PC-9 (cell line): Measurements from ENCODE around the gene PCK2.

Experiments used
- EZH2 ChIP-seq: fragments of 200-600 bp; sonication (generic); IDR thresholded peaks from 2 replicates; pipeline ENCODE4 v1.8.0; 2017; ENCODE audit warnings: antibody characterized with exemption, low read depth
- TF ChIP-seq, protein P1 (sequence below): fragments of 200-600 bp; sonication (generic); conservative IDR thresholded peaks from 2 replicates; pipeline ENCODE4 v1.6.1; 2017; ENCODE audit warnings: mixed run types, antibody characterized with exemption, mild to moderate bottlenecking, moderate library complexity

DNA sequence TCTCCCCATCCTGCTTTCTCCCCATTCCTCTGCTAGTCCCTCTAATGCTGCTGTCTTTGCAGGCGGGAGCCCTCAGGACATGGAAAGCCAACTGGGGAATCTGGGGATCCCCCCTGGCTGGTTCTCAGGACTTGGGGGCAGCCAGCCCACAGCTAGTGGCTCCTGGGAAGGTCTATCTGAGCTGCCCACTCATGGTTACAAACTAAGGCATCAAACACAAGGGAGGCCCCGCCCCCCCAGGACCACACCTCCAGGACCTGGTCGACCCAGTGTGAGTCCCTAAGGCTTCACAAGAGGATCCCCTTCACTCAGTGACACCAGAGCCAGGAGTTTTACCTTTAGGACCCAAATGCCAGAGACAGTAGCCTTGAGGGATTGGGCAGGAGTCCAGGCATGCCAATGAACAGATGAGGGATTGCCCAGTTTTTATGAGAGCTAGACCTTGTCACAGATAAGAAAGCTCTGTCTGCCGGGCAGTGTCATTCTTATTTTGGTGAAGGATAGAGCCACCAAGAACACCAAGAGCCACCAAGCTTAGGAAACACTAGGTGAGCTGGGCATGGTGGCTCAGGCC, 30.8 kb upstream of the PCK2 start:
- TF ChIP-seq, protein P1, sequence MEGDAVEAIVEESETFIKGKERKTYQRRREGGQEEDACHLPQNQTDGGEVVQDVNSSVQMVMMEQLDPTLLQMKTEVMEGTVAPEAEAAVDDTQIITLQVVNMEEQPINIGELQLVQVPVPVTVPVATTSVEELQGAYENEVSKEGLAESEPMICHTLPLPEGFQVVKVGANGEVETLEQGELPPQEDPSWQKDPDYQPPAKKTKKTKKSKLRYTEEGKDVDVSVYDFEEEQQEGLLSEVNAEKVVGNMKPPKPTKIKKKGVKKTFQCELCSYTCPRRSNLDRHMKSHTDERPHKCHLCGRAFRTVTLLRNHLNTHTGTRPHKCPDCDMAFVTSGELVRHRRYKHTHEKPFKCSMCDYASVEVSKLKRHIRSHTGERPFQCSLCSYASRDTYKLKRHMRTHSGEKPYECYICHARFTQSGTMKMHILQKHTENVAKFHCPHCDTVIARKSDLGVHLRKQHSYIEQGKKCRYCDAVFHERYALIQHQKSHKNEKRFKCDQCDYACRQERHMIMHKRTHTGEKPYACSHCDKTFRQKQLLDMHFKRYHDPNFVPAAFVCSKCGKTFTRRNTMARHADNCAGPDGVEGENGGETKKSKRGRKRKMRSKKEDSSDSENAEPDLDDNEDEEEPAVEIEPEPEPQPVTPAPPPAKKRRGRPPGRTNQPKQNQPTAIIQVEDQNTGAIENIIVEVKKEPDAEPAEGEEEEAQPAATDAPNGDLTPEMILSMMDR: no peak
- TF ChIP-seq EZH2: no peak
